ENCODE results near the gene SEMA5A. TPM values are rescaled to one million over a fixed set of nuclear protein-coding genes. Genes with fewer than 3 reads are reported as not detected.
"Not testable (repeated sequence)": the region's sequence is repeated elsewhere in the genome, so short reads cannot be mapped to it uniquely, and the experiment has no call there.

SEMA5A gene
- polyA plus RNA-seq, 1 donor = 27.5 TPM

DNA sequence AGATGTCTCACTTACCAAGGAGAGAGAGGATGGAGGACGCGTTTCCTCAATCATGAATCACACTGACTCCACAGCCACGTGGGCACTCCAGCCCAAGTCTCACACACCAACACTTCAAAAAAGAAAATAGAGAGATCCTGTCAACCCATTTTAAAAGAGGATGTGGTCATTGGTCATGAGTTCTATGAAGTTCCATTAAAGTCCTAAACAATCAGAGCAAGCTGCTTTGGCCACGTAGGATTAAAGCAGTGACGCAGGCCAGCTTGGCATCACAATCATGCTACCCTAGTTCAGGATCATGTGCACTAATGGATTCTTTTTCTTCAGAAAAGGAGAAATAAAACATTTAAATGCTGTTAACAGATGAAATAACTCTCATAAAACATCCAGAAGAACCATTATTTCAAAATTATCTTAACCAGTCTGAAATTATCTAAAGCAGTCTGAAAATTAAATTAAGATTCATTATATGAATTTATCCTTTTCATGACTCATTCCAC lies 108.1 kb downstream of the SEMA5A start:
- no peak for DNase-seq

DNA sequence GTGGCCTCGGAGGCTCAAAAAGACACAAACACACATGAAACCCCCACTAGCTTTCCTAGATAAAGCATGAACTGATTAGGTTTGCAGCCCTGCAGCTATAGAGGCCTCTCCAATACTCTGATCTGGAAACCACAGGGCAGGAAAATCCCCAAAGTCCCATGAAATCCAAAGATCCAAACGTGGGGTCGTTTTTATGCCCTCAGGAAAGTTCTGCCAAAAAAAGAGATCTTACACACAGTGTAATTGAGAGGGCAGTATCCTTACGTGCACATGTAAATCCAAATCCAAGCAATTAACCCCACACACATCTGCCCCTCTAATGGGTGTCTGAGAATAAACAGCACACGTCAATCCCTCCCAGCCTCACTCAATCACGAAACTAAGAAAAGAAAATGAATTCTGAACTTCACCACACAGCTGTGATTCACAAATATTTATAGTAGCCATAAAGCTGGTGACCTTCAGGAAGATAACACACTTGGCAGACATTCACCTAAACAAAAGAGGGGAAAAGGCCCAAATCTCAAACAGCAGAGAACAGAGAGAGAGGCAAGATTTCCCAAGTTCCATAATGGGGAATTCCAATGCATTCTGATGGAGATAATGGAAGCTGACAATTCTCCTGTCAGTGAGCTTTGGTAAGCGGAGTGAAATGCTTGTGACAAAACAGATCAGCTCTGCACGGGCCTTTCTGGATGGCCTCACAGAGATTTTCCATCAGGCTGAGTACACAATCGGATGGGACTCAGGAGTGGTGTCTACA lies 114.2 kb downstream of the SEMA5A start:
- DNase-seq = no peak

DNA sequence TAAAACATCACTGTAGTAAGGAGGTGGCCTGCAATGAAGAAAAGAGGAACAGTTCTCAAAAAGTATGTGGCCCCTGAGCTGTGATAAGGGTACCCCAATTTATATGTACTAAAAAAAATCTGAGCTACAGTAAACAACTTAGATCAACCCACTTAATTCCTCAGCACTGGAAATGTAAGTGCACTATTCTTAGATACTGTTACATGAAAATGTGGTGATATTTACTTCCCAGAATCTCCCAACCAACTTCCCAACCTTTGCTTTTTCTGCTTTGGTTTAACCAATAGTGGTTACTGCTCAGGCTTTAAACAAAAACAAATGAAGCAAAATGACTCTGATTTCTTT lies 114.8 kb downstream of the SEMA5A start:
- DNase-seq = no peak

DNA sequence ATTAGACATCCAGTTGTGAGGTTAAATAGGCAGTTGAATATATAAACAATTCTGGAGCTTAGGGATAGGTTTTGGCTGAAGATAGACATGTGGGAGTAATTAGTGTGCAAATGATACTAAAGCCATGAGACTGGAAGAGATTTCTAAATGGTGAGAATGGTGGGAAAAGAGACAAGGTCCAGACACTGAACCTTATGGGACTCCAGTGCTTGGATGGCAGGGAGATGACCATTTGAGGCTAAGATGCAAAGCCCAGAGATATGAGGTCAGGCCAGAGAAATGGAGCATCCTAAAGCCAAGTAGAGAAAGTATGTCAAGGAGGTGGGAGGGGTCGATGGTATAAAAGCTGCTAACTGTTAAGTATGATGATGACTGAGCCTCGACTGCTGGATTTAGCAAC lies 115.6 kb downstream of the SEMA5A start:
- DNase-seq = no peak

DNA sequence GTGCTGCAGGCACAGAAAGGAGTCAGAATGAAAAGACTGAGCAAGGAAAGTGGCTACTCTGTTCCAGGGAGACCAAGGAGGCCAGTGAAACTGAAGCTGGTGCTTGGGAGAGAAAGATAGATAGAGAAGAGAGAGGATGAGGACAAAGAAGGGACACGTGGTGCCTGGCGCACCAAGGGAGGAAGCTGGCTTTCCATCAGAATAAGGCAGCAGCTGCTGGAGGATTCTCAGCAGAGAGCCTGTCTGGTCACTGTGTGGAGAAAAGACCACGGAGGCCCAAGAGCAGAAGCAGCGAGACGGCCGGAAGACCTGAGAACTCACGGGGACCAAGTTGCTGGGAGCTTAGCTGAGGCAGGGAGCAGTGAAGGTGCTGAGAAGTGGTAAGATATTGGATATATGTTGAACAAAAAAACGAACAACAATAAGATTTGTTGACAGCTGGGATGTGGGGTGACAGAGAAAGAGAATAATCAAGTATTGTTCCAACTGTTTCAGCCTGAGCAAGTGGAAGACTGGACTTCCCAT lies 116.1 kb downstream of the SEMA5A start:
- no peak for DNase-seq

DNA sequence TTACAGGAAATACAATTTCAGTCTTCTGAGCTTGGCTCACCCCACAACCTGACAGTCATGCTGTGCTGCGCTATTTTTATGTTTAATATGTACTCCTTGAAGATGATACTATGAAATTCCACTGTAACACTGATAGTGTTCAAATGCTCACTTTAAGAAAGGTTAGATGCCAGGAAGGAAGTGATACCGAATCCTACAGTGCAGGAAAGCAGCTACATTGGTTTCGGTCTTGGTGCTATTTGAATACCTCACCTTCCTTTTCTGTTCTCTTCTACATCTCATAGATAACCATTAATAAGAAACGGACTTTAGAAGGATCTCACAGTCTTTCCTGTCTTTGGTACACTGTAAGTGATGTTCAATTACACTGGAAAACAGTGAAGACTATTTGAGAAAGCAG lies 117.6 kb downstream of the SEMA5A start:
- no peak for DNase-seq

DNA sequence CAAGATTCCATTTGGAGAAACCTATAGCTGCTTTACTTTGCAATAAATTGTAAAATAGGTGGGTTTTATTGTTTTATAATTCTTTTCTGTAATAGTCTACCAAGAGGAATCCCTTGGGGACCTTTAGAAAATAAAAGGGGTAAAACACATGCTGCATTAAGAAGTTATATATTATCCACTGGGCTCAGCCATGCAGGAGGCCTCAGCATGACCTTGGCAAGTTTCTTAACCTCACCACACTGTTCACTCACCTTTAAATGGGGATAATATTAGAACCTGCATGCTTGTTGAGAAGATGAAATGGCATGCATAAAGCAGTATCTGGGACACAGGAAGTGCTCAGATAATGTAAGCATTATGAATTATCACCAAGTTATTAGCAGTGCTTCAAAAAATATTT lies 120.2 kb downstream of the SEMA5A start:
- DNase-seq = no peak

DNA sequence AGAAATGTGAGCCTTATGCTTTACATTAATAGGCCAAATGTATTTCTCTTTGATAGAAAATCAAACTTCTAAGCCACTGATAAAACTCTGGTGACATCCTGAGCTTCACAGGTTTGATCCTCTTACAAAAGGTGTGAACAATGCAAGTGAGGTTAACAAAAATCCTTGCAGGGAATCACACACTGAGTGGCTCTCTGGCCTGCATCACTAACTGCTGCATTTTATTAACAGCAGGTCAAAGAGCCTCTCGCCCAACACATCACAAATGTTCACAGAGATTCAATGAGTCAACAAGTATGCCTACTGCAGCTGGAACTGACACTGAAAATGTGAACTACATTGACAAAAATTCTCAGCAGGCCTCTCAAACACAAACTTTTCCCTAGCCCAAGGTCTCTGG lies 122.3 kb downstream of the SEMA5A start:
- no peak for DNase-seq

DNA sequence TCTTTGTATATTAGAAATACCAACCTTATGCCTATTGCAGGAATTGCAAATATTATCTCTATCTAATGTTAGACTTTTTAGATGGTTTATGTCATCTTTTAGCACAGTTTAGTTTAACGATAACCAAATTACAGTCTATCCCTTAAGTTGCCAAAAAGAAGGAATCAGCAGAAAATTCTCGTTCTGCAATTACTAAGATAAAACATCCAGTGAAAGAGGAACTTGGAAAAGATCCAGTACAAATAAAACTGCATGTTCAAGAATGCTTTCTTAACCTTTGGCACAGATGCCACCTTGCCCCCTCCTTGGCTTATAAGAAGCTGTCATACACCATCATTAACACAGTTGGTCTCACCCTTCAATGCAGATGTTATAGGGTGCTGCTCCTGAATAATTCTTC lies 124.0 kb downstream of the SEMA5A start:
- DNase-seq = no peak

DNA sequence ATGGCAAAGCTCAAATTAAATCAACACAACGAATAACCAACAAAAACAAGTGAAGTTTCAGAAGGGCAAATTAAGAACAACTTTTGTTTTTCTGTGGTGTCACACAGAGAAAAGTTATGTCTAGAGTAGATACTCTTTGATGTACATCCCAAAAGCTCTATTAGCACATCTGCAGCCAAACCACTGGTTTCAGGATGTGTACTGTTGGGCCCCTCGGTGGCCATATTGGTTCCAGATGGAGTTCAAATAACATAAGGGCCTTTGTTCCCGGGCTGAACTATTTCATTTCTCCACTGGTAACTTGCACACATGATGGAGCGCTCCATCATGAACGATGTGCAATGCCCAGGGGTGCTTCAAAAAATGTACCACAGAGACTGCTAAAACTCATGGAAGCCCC lies 126.1 kb downstream of the SEMA5A start:
- no peak for DNase-seq

DNA sequence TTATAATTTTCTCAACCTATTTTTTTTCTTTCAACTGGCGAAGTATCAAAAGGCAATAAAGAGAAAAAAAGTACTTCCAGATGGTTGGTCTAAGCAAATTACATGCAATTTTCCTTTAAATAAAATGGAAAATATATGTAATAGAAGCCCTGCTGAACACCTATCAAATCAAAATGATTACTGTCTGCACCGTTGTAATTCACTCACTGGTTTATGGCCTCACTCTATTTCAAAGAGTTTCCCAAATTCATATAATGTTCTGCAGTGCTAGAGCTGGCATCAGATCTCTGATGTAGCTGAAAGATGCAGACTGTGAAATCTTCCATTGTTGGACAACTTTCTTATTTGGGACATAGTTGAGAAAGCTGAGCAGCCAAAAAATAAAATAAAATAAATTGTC lies 130.3 kb downstream of the SEMA5A start:
- no peak for DNase-seq

DNA sequence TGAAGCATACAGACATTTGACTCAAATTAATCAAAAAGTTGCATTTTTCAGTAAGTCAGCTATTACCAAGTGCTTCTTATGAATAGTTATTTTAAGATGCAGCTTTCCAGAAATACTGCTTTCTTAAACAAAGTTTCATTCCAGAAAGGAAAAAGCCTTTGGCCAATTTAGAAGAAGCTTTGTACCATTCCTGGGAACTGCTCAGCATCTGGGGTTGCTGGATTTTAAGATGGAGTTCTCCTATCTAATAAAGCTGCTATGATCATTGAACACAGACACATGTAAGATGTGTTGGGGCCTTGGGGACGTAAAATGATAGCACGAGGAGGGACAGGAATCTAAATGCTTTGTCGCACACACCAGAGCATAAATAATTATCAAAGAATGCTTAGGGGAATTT lies 130.8 kb downstream of the SEMA5A start:
- DNase-seq = no peak

DNA sequence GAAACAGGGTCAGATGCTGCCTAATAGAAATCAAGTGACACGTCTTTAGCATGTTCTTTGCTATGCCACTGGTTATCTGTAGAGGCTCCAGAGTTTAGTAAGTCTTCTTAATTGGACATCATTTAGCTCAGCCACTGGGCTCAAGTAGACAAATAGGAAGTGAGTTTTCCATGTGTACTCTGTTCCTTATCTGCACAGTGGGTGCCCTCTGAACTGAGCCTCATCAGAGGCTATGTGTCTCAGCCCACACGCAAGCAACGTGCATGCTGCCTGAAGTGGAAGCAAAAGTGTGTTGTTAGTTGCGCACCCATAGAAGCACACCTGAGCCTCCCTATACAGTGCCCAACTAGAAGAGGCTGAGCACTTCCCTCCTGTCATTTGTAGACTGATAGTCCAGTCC lies 134.7 kb downstream of the SEMA5A start:
- no peak for DNase-seq

DNA sequence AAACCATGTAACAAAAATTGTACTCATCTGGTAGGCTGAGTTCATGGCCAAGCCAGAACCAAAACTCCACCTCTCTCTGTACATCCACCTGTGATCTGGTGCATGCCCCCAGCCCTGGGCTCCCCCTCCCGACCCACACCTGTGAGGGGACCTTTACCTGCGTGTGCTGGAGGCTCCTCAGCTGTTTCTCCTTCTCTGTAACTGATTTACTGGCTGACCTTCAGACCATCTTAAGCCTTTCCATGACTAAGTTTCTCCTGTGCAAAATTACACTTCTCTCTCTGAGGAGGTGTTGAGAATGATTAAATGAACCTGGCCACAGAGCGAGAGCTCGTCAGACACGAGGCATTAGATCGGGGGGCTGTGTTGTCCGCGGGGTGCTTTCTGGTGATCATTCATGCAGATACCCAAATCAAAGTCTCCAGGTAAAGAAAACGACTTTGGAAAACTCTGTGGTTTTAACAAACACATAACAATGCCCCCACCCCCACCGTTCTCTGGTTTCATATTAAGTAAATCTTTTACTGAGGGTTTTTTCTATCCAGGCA lies 136.4 kb downstream of the SEMA5A start:
- DNase-seq = no peak

DNA sequence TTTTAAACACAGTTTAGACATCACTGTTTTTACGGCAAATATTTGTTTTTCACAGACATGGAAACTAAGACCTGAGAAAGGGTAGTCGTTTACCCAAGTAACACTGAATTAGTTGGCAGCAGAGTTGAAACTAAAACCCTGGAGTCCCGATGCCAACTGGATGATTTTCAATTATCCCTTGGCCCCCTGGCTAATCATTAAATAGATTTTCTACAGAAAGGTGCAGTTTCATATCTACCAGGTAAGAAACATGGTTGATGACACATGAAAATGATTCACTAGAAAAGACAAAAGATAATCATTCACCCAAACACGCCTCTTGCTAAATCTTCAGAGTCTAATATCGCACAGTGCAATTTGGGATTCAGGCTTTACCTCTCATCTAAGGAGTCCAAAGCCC lies 136.9 kb downstream of the SEMA5A start:
- DNase-seq = no peak

DNA sequence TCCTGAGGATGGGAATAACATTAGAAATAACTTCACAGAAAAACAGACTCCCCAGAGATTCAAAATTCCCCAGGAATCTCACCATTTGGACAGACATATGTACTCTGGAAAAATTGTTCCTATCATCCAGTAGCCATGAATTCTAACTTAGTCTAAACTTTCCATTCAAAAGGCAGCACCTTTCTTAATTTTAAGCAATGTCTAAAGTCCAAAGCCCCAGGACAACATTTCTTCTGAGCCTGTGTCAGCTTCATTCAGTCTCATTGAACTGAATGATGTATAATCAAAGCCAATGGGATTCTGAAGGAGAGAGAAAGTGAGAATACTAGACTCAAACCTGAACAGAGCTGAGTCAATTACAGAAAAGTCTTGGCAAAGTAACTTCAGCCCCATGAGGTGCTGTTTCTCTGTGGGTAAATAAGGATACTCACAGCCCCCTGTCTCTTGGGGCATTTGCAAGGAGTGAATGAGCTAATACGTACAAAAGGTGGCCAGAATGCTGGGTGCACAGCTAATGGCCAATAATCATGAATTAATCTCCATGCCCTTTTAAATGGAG lies 140.6 kb downstream of the SEMA5A start:
- no peak for DNase-seq

DNA sequence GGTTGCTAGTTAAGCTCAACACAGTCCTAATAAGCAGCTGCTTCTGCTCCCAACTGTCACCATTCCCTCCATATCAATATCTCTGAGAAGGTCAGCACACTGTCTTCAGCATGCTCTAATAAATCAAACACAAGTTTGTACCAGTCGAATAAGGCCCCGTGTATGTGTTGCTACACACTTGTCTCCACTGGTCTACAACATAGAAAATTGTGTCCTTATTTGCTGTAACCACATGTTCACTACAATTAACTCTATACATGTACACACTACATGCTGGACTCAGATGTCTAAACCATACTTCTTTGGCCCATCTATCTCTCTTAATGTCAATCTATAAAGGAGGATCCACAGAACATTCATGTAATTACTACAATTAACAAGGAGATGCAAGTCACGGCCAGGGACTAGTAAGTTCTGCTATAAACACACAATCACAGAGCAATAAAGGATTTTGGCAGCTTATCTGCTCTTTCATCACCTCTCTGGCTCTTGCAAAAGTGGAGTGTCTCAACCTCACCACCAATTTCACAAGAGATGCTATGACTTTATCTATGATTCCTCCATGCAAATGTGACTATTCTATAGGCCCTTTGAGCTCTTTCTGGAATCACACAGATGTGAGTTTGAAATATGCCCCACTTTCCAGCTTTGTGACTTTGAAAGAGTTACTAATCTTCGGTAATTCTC lies 143.9 kb downstream of the SEMA5A start:
- DNase-seq = no peak

DNA sequence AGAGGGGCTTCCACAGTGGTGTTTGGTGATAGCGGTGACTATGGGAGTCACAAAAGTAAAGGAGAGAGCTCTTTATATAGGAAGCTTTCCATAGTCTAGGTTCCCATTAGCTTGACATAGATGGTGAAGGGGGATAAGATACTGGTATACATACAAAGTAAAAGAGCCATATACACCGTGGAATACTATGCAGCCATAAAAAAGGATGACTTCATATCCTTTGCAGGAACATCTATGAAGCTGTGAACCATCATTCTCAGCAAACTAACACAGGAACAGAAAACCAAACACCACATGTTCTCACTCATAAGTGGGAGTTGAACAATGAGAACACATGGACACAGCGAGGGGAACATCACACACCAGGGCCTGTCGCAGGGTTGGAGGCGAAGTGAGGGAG lies 146.1 kb downstream of the SEMA5A start:
- DNase-seq = not testable (repeated sequence)

DNA sequence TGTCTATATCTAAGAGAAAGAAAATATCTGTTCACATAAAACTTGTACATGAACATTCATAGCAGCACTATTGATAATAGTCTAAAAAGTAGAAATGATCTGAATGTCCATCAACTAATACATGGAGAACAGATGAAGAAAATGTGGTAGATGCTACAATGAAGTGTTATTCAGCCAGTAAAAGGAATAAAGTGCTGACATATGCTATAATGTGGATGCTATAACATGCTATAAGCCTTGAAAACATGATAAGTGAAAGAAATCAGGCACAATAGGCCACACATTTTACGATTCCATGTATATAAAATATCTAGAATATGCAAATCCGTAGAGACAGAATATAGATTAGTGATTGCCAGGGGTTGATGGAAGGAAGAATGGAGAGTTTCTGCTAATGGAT lies 146.8 kb downstream of the SEMA5A start:
- DNase-seq = no peak

DNA sequence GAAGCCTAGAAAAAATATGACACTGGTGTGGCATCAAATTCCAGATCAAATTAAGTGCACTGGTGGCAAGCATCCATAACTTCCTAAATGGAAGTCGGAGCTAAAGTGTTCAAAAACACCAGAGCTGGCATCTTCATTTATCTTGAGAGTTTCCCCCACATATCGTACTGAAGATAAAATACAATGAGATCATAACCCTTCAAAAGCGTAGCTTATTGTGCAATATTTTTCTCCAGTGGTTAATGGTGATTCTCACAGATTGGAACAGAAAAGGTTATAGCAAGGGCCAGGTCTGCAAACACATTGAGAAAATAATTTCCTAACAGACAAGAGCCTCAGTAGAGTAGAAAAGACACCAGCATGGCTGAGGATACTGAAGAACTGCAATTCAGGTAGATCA lies 147.6 kb downstream of the SEMA5A start:
- no peak for DNase-seq

DNA sequence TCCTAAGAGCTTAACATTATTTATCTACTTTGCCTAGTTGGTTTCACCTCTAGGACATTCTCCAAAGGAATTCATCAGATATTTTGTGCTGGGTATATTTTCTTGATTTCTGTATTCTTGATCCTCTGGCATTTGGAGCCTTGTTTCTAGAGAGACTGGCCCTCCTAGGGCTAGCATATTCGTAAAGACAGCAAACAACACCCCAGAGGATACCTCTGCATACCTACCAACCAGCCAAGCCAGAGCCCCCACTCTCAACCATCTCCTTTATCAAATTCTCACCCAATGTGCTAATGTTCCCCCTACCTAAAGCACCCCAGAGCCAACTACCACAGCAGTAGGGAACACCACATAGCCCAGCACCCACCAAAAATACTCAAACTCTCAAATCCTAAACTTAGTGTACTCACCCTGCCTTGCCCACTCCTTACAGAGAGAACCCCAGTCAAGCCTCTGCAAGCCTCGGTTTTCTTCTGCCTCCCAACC lies 149.5 kb downstream of the SEMA5A start:
- no peak for DNase-seq

DNA sequence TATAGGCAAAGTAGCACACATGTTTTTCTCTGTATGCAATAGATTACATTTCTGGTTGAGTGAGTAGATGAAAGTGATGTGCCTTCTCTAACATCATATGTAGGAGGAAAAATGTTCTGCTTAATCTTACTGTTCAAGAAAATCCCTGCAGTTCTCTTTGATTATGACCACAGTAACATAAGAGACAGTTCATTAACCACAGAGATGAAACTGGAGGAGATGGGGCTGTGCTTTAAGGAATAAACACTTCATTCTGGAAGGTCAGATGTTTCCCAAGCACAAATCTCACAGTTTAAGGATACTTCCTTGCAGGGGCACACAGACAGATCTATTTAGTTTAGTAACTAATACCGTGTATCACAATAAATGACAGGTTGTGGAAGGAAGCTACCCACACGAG lies 150.2 kb downstream of the SEMA5A start:
- DNase-seq = no peak

DNA sequence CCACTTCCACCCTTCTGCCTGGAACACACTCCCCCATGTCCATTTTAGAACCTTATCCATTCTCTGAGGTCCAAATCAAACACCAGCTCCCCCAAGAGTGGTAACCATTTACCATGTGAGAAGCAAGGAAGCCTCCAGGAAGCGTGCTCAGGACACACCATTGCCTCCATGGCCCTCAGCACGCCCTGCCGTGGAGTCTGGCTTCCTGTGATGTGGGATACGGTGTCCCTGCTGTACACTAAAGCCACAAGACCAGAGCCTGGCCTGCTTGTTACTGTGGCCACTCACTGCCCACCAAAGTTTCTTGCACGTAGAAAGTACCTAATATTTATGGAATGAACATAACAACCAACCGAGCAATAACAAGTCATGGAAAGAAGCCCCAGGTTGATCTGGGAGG lies 151.7 kb downstream of the SEMA5A start:
- no peak for DNase-seq

Measured in hindlimb muscle (tissue), 1 donor.